ENCODE data around the gene ATG101.

Gene ATG101

GRCh38 chr12:52033446-52034140, 36.2 kb upstream of the ATG101 start:
- Histone ChIP-seq H3K27ac (ENCODE audit: low read depth, low read length) (peak overlapping the region; percentile 88), H3K4me3 (ENCODE audit: low read length) (peak overlapping the region; percentile 25), H3K9ac (ENCODE audit: low read length) (peak overlapping the region; percentile 57), H3K36me3 (ENCODE audit: control insufficient read depth, insufficient read depth, low read length) (no peaks in the 10 kb centered on the region), H3K4me1 (ENCODE audit: control insufficient read depth, insufficient read depth, low read length) (peaks cover 19% of the 10 kb centered on the region), H3K27me3 (ENCODE audit: control insufficient read depth, insufficient read depth, low read length) (no peaks in the 10 kb centered on the region)

GRCh38 chr12:52035190-52035589, 34.6 kb upstream of the ATG101 start:
- no peak overlapping the region for H3K27ac ChIP-seq (ENCODE audit: low read depth, low read length)
- H3K36me3 ChIP-seq (ENCODE audit: control insufficient read depth, insufficient read depth, low read length), result no peaks in the 10 kb centered on the region
- H3K9ac ChIP-seq (ENCODE audit: low read length), result no peak overlapping the region
- no peaks in the 10 kb centered on the region for H3K27me3 ChIP-seq (ENCODE audit: control insufficient read depth, insufficient read depth, low read length)
- no peak overlapping the region for H3K4me3 ChIP-seq (ENCODE audit: low read length)
- peaks cover 20% of the 10 kb centered on the region for H3K4me1 ChIP-seq (ENCODE audit: control insufficient read depth, insufficient read depth, low read length)

GRCh38 chr12:52035926-52036325, 33.9 kb upstream of the ATG101 start:
- peaks cover 20% of the 10 kb centered on the region for H3K4me1 ChIP-seq (ENCODE audit: control insufficient read depth, insufficient read depth, low read length)

GRCh38 chr12:52036587-52037171, 33.1 kb upstream of the ATG101 start:
- Histone ChIP-seq H3K4me1 (ENCODE audit: control insufficient read depth, insufficient read depth, low read length) (peaks cover 20% of the 10 kb centered on the region), H3K27ac (ENCODE audit: low read depth, low read length) (peak overlapping the region; percentile 81), H3K36me3 (ENCODE audit: control insufficient read depth, insufficient read depth, low read length) (no peaks in the 10 kb centered on the region), H3K4me3 (ENCODE audit: low read length) (peak overlapping the region; percentile 61), H3K27me3 (ENCODE audit: control insufficient read depth, insufficient read depth, low read length) (no peaks in the 10 kb centered on the region), H3K9ac (ENCODE audit: low read length) (no peak overlapping the region)

More at GRCh38 chr12:52035926-52036325, 33.9 kb upstream of the ATG101 start:
- no peaks in the 10 kb centered on the region for H3K36me3 ChIP-seq (ENCODE audit: control insufficient read depth, insufficient read depth, low read length)
- H3K4me3 ChIP-seq (ENCODE audit: low read length), result no peak overlapping the region
- peak overlapping the region; percentile 81 for H3K27ac ChIP-seq (ENCODE audit: low read depth, low read length)
- H3K9ac ChIP-seq (ENCODE audit: low read length), result no peak overlapping the region
- no peaks in the 10 kb centered on the region for H3K27me3 ChIP-seq (ENCODE audit: control insufficient read depth, insufficient read depth, low read length)

- H3K9ac ChIP-seq (ENCODE audit: low read length), result peak overlapping the region; percentile 53
- H3K4me3 ChIP-seq (ENCODE audit: low read length), result peak overlapping the region; percentile 70
- H3K27ac ChIP-seq (ENCODE audit: low read depth, low read length), result peak overlapping the region; percentile 77
- no peaks in the 10 kb centered on the region for H3K27me3 ChIP-seq (ENCODE audit: control insufficient read depth, insufficient read depth, low read length)
- no peaks in the 10 kb centered on the region for H3K36me3 ChIP-seq (ENCODE audit: control insufficient read depth, insufficient read depth, low read length)
- peaks cover 15% of the 10 kb centered on the region for H3K4me1 ChIP-seq (ENCODE audit: control insufficient read depth, insufficient read depth, low read length)
These were observed 32.4 kb upstream of the ATG101 start for GRCh38 chr12:52037248-52037861.

GRCh38 chr12:52038447-52038846, 31.3 kb upstream of the ATG101 start:
- H3K9ac ChIP-seq (ENCODE audit: low read length), result no peak overlapping the region
- peaks cover 15% of the 10 kb centered on the region for H3K4me1 ChIP-seq (ENCODE audit: control insufficient read depth, insufficient read depth, low read length)

GRCh38 chr12:52041035-52041434, 28.7 kb upstream of the ATG101 start:
- Histone ChIP-seq H3K36me3 (ENCODE audit: control insufficient read depth, insufficient read depth, low read length) (no peaks in the 10 kb centered on the region), H3K27ac (ENCODE audit: low read depth, low read length) (no peak overlapping the region), H3K4me3 (ENCODE audit: low read length) (no peak overlapping the region), H3K27me3 (ENCODE audit: control insufficient read depth, insufficient read depth, low read length) (no peaks in the 10 kb centered on the region), H3K9ac (ENCODE audit: low read length) (no peak overlapping the region), H3K4me1 (ENCODE audit: control insufficient read depth, insufficient read depth, low read length) (peaks cover 32% of the 10 kb centered on the region)

More at GRCh38 chr12:52038447-52038846, 31.3 kb upstream of the ATG101 start:
- Histone ChIP-seq H3K4me3 (ENCODE audit: low read length) (peak overlapping the region; percentile 17), H3K27me3 (ENCODE audit: control insufficient read depth, insufficient read depth, low read length) (no peaks in the 10 kb centered on the region), H3K27ac (ENCODE audit: low read depth, low read length) (peak overlapping the region; percentile 59), H3K36me3 (ENCODE audit: control insufficient read depth, insufficient read depth, low read length) (no peaks in the 10 kb centered on the region)

- H3K4me3 ChIP-seq (ENCODE audit: low read length), result no peak overlapping the region
- H3K4me1 ChIP-seq (ENCODE audit: control insufficient read depth, insufficient read depth, low read length), result peaks cover 30% of the 10 kb centered on the region
- no peak overlapping the region for H3K27ac ChIP-seq (ENCODE audit: low read depth, low read length)
- H3K27me3 ChIP-seq (ENCODE audit: control insufficient read depth, insufficient read depth, low read length), result no peaks in the 10 kb centered on the region
- H3K36me3 ChIP-seq (ENCODE audit: control insufficient read depth, insufficient read depth, low read length), result no peaks in the 10 kb centered on the region
- H3K9ac ChIP-seq (ENCODE audit: low read length), result no peak overlapping the region
These were observed 28.1 kb upstream of the ATG101 start for GRCh38 chr12:52041695-52042123.

GRCh38 chr12:52042706-52043385, 26.9 kb upstream of the ATG101 start:
- no peak overlapping the region for H3K9ac ChIP-seq (ENCODE audit: low read length)
- peak overlapping the region; percentile 72 for H3K27ac ChIP-seq (ENCODE audit: low read depth, low read length)
- no peaks in the 10 kb centered on the region for H3K36me3 ChIP-seq (ENCODE audit: control insufficient read depth, insufficient read depth, low read length)
- H3K27me3 ChIP-seq (ENCODE audit: control insufficient read depth, insufficient read depth, low read length), result no peaks in the 10 kb centered on the region
- peaks cover 30% of the 10 kb centered on the region for H3K4me1 ChIP-seq (ENCODE audit: control insufficient read depth, insufficient read depth, low read length)
- no peak overlapping the region for H3K4me3 ChIP-seq (ENCODE audit: low read length)

GRCh38 chr12:52043386-52044212, 26.2 kb upstream of the ATG101 start:
- Histone ChIP-seq H3K27me3 (ENCODE audit: control insufficient read depth, insufficient read depth, low read length) (no peaks in the 10 kb centered on the region), H3K4me1 (ENCODE audit: control insufficient read depth, insufficient read depth, low read length) (peaks cover 26% of the 10 kb centered on the region), H3K27ac (ENCODE audit: low read depth, low read length) (peak overlapping the region; percentile 72), H3K4me3 (ENCODE audit: low read length) (no peak overlapping the region), H3K9ac (ENCODE audit: low read length) (peak overlapping the region; percentile 24), H3K36me3 (ENCODE audit: control insufficient read depth, insufficient read depth, low read length) (no peaks in the 10 kb centered on the region)

GRCh38 chr12:52044292-52044983, 25.3 kb upstream of the ATG101 start:
- Histone ChIP-seq H3K27me3 (ENCODE audit: control insufficient read depth, insufficient read depth, low read length) (no peaks in the 10 kb centered on the region), H3K4me1 (ENCODE audit: control insufficient read depth, insufficient read depth, low read length) (peaks cover 25% of the 10 kb centered on the region), H3K9ac (ENCODE audit: low read length) (no peak overlapping the region), H3K27ac (ENCODE audit: low read depth, low read length) (peak overlapping the region; percentile 72), H3K4me3 (ENCODE audit: low read length) (no peak overlapping the region), H3K36me3 (ENCODE audit: control insufficient read depth, insufficient read depth, low read length) (no peaks in the 10 kb centered on the region)
